GM19438 (cell line): Measurements from ENCODE around the gene TCHHL1.
"Not testable (repeated sequence)": the region's sequence is repeated elsewhere in the genome, so short reads cannot be mapped to it uniquely, and the experiment has no call there.

Experiments
- ATAC-seq: cut with Tn5 transposase; IDR thresholded peaks from one replicate; pipeline ENCODE4 v1.9.1; 2021; ENCODE audit warnings: low read depth; ENCODE audit not compliant: unreplicated experiment

Gene TCHHL1

DNA sequence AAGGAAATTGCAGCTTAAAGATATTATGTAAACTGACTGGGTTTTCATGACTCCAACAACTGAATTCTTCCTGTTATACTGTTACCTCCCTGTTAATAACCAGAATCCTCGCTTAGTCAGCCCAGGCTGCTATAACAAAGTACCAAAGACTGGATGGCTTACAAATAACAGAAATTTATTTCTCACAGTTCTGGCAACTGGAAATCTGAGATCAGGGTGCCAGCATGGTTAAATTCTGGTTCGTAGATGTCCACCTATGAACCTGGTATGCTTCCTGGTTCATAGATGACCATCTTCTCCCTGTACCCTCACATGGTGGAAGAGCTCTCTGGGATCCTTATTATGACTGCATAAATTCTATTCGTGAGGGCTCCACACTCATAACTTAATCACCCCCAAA is 8.1 kb upstream of the TCHHL1 start:
- no peak for ATAC-seq

DNA sequence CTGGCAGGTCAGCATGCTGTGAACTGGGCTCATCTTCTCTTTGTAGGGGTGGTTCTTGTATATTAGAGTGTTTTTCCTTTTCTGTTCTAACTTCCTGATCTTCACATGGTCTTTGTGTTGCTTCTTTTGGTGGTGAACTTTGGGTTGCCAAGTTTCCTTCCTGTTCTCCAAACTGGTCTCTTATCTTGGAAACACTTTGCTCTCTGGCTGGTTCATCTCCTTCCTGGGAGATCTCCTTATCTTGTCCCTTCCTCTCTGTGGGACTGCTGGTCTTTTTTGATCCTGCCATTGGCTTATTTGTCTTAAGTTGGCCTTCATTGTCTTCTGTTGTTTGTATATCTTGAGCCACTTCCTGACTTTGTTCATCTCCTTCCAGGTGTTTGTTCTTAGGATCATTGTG is 2.1 kb downstream of the TCHHL1 start:
- ATAC-seq = no peak

DNA sequence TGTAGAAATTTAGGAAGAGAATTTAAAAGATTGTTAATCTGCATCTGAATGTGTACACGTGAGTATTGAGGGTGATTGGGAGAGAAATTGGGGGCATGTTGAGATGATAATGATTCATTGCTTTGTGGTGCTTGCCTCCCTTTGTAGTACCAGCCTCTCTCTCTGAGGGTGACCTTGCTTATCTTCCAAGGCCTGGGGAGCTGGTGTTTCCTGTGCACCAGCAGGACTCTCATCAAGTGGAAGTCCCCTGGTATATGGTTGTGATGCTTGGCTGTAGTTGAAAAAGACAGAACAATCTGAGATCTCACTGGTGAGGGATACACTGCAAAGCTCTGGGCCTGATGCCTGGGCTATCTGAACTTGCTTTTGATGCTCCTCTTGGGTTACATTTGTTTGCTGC is 4.0 kb downstream of the TCHHL1 start:
- no peak for ATAC-seq

DNA sequence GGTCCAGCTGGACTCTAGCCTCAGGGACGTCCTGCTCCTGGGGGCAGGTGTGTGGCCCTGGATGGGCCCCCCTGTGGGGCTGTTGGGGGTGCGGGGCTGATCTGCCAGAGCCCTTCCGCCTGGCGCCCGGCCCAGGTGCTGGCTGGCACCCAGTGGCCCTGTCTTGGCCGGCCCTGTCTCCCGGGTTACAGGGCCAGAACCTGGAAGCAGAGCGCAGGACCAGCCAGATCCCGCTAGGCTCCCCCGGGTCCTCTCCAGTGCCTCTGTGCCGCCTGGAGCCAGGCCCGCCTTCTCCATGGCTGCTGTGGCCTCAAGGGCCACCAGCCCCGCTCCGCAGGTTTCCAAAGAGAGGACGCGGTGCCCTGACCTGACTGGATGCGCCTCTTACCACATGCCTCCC is 7.8 kb downstream of the TCHHL1 start:
- ATAC-seq = not testable (repeated sequence)

DNA sequence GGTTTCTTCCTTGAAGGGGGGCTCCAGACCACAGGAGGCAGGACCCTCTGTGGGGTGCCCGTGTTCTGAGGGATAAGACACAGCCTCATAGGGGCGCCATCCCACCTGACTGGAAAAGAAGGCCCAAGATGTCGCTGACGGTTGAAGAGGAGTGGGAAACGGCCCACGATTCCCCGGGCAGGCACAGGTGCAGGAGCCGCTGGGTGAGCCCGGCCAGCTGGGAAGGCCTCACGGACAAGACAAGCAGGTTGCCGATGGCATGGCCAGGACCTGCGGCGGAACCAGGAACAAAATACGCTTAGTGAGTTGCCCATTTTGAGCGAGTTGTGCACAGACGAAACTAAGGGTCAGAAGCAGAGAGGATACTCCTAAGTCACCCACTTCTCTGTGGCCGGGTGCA is 8.4 kb downstream of the TCHHL1 start:
- ATAC-seq = not testable (repeated sequence)

DNA sequence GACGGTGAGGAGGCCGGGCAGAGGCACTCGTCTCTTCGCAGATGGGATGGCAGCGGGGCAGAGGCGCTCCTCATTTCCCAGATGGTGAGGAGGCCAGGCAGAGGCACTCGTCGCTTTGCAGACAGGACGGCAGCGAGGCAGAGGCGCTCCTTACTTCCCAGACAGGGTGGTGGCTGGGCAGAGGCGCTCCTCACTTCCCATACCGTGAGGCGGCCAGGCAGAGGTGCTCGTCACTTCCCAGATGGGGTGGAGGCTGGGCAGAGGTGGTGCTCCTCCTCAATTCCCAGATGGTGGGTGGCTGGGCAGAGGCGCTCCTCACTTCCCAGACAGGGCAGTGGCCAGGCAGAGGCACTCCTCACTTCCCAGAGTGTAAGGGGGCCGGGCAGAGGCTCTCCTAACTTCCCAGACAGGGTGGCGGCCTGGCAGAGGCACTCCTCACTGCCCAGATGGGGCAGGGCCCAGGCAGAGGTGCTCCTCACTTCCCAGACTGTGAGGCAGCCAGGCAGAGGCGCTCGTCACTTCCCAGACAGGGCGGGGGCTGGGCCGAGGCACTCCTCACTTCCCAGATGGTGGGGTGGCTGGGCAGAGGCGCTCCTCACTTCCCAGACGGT is 9.9 kb downstream of the TCHHL1 start:
- ATAC-seq = no peak

DNA sequence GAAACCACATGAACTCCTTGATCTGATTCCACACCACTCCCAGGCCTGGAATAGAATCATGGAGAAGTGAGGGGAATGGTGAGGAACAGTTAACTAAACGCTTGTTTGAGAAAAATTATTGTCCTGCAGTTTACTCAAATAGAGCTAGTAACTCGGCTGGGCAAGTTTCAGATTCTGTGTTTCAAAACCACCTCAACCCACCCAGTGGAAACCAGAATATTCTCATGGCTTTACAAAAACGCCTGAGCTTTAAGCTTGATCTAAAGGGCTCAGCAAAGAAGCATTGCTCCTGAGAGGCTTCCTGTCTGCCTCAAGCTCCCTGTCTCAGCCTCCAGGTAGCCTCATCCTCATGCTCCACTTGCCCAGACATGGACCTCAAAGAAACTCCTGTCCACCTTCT is 16.6 kb downstream of the TCHHL1 start:
- no peak for ATAC-seq

DNA sequence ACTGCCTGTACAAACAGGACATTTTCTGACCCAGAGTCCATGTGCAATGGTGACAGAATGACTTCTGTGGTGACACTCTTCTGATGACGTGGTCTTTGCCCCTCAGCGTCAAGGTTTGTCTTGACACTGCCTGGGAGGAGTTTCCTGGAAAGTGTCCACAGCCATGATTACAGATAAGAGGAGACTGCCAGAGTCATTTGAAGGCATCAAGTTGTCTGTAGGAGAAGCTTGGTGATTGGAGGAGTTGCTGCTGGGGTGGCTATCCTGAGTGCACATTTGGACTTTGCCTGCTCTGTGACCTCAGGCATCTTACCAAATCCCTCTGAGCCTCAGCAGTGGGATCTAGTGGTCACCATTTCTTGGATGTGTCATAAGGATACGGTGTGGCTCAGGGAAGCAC is 17.7 kb downstream of the TCHHL1 start:
- ATAC-seq = no peak

DNA sequence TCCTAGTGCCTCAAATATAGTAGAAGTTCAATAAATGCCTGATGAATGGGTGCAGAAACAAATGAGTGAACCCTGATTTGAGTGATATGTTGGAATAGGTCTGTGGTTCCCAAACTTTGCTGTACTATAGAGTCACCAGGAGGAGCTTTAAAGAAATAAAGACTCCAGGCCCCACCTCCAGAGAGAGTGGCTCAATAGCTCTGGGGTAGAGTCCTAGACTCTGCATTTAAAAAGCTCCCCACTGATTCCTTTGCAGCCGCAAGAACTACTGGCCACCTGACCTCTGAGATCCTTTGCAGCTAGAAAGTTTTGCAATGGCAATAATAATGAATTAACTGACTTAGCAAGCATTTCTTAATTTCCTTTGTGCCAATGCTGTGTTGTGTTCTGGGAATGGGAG is 20.9 kb downstream of the TCHHL1 start:
- no peak for ATAC-seq

DNA sequence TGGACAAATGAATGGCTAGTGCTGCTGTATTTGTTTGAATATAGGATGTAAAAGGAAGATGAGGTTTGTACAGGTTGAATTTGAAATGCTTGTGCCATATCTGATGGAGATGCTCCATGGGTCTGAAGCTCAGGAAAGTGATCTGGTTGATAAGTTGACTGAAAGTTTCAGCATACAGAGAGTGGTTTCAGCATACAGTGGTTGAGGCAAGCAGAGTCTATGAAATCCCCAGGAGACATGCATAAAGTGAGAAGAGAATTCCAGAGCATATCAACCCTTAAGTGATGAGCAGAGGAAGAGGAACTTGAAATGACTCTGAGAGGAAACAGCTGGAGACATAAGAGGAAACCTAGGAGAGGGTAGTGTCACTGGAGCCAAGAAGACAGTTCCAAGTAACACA is 21.7 kb downstream of the TCHHL1 start:
- no peak for ATAC-seq

DNA sequence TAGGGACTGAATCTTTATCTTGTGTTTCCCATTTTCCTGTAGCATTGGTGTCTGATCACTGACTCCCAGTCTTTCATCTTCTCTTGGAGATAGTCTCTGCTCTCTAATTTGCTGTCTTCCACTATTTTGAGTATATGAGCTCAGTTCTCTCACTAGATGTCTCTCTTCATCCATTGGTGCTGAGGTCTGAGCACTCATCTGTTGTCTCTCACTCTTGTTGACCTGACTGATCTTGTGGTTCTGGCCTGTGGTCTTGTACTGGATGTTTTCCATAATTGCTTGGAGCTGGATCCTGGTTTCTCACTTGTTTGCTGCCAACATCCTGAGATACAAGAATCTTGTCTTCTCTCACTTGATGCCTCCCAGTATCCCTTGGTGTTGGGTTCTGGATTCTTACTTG is 26.9 kb downstream of the TCHHL1 start:
- ATAC-seq = no peak

DNA sequence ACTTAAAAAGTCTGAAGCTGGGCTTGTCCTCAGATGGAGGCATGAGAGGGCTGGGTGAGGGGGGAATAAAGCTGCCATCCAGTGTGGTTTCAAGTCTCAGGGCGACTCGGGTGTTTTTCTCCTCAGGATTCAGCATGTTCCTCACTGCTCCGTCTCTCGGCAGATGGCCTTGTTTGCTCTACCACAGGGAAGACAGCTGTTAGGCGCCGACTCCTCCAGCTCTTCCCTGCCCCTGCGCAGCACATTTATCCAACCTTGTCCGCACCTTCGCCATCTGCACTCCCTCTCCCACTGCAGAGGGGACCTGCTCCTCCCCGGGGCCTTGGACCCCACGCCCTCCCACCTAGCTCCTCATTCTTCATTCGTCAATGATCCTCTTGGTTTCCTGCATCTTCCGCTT is 35.5 kb downstream of the TCHHL1 start:
- ATAC-seq = no peak

DNA sequence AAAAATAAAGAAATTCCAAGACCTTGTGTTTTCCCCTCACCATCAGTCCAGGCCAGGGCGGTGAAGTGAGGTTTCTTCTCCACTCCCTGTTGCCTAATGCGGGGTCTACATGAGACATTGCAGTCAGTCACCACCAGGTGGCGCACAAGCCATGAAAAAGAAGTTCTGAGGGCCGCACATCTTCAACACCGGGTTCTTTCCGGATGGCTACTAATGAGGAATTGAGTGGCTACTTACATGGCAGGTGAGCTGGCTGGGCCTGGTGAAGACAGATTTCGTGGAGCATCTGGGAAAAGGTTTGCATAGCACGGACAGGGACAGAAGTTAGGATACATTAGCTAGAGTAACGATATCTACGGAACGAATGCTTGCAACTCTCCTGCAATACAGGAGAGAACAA is 36.3 kb downstream of the TCHHL1 start:
- ATAC-seq = no peak

DNA sequence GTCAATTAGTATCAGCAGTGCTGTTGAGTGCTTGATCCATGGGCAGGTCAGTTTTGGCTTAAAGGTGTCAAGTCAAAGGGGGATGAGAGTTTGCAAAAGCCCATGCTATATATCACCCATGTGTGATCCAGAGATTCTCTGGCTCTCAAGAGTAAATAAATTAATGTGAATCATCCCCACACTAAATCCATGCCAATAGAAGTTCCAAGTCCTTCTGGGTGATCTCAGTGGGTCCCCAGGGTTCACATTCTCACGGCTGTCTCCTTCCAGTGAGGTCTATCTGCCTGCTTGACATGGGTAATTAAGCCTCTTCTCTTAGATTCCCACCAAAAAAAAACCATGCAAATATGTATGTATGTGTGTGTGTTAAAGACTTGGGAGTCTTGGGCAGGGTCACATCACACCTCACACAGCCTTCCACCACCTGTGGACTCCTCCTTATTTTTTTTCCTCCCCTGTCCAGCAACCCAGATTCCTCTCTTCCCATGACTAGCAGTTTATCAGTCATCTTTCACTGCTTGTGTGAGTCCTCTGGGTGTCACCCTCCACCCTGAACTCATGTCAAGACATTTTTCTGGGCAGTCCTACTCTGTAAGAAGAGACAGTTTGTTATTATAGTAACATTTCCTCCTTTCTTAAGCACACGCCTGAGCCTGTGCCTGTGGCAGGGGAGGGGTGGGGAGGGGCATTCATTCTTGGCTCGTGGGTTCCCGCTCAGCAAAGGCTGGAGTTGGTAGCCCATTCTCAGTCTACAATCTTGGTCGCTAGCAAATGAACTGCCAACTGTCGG is 37.8 kb downstream of the TCHHL1 start:
- ATAC-seq = no peak

DNA sequence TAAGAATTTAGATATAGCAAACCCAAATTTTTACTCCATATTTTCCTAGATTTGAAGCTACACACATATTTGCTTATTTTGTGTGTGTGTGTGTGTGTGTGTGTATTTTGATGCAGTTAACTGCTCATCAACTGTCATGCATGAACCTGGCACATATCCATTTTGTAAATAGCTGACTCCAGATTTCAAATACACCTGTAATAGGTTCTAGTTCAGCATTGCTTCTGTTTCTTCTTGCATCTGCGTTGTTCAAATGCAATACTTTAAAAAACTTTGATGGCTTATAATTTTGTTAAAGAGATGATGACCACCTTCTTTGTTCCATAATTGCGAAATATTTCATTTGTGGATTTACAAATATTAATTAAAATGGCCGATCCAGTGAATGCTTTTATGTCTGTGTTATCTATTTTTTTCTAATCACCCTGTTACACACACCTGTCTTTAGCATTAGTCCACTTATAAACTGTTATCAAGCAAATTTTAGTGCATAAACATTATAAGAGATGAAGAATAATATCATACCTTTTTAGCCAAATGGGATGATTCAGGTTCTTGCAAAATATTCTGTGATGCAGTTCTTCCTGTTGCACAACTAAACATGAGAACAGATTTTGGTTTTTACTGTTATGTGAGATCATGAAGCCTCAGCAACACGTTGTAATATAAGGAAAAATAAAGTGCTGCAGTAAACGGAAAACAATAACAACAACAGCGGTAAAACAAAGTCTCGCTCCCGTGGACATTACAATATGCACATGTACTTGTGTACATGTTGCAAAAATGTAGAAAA is 39.4 kb downstream of the TCHHL1 start:
- no peak for ATAC-seq

DNA sequence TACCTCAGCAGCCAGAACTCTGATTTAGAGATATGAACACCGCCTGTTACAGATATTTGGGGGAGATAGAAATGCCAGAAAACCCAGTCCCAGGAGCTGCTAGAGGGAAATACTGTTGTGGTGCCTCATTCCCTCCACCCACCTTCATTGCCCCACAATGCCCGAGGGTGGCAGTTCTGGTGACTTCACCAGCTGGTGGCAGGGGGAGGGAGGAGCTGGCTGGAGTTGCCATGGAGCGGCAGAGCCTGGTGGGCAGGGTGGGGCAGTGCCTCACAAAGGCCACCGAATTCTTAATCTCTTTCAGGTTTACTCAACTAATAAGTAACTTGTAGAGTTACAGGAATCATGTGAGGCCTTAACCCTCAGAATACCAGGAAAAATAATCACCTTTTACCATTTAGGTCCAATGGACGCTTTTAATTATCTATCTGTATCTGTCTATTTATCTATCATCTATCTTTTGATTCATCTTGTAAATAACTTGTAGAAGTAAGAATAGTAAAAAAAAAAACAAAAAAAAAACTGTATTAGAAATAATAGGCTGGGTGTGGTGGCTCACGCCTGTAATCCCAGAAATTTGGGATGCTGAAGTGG is 40.4 kb downstream of the TCHHL1 start:
- peak; percentile 18 for ATAC-seq

DNA sequence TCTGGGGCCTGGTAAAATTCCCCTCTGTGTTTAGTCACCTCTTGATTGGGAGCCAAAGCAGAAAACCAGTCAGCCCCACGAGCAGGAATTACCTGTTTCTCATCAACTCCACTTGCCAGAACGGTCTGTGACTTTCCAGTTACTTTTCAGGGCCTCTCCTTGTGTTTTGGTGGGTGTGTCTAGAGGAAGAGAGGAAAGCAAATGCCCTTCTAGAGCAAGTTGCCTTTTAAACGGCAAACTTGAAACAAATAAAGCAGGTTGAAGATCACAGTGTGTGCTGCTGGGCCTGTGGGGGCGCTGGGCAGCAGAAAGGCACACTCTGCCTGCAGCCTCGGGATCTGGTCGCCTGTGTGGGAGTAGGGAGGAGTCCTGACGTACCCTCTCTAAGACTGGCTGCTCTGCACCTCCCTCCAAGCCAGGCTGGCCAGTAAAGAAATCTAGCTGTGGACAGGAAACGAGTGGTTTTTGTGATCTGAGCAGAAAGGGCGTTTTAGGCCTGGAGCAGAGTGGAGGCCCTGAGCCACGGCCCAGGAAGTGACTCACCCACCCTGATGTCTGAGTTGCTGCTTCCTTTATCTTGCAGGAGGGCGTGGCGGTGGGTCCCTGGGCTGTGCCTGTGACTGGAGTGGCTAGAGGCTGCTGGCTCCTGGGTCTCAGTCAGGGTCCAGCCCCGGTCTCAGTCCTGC is 41.0 kb downstream of the TCHHL1 start:
- peak; percentile 97 for ATAC-seq

DNA sequence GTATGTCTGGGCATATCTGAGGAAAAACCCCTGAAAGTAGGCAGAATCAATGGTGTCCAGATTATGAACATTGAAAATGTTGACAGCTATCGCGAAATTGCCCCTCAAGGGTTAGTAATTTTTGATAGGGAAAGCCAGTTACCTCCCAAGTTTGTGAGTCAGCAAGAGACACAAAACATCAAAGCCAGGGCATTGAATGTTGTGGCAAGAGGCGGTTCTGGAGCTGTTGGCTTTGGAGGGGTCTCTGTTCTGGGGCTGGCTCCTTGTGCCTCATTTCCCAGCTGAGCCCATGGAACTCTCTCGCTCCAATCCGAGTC is 41.5 kb downstream of the TCHHL1 start:
- ATAC-seq = no peak

DNA sequence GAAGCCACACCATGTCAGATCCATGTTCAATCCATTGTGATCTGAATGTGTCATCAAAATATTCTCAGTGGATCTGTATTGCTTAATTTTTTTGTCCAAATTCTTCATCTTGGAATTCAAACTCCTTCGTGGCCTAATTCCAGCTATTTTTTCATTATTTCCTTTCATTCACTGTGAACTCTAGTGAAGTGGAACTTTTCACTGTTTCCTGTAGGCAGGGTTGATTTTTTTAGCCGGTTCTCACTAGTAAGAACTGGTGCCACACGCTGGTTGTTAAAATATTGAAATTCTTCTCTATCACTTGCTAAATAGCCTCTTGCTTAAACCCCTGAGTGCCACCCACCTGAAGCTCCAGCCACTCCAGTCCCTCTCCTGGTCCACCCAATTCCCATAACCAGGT is 44.5 kb downstream of the TCHHL1 start:
- ATAC-seq = no peak

DNA sequence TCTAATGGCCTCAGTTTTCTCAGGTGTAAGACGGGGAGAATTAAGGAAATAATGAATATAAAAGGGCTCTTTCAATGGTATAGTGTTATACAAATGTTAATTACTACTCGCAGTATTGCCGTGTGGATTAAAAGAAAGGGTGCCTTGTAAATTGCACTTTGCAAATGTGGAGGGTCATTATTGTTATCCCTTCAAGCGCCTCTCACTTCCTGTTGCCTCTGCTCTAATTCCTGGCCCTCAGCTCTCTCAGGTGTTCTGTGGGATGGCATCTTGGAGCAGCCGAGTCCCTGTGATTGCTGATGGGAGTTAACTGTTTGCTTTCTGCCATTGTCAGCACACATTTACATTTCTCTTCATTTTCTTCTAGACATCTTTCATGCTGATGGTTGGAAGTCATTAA is 45.0 kb downstream of the TCHHL1 start:
- no peak for ATAC-seq

DNA sequence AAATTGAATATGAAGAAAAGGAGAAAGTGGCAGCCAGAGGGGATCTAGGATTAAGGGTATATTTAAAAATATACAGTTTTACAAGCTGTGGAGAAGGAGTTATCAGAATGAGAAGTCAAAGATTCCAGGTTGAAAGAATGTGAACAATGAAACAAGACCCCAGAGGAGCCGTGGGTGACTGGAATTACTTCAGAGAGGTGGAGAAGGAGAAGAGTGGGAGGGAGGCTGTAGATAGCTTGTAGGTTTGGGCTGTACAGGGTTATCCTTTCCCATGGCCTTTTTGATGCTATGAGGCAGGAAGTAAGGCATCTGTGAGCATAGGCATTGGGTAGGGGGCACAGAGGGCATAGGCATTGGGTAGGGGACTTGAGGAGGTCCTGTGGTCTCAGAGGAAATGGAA is 46.8 kb downstream of the TCHHL1 start:
- no peak for ATAC-seq
